NT2/D1 (cell line): ENCODE results near the gene SCLY.

Source experiments
- DNase-seq: peaks from one replicate; pipeline ENCODE4 v3.0.0-alpha.2; 2011; ENCODE audit warnings: low read depth, low spot score
- H3K27me3 ChIP-seq: 2 replicates; pipeline ENCODE4 v1.6.0; 2011; ENCODE audit warnings: mild to moderate bottlenecking; ENCODE audit not compliant: insufficient read length, insufficient read depth
- H3K36me3 ChIP-seq: 2 replicates; pipeline ENCODE4 v1.6.1; 2011; ENCODE audit warnings: mild to moderate bottlenecking, low read length, mixed read lengths; ENCODE audit not compliant: insufficient read depth, insufficient read length
- H3K4me1 ChIP-seq: 2 replicates; pipeline ENCODE4 v1.5.1; 2011; ENCODE audit not compliant: insufficient read depth, insufficient read length
- H3K4me3 ChIP-seq: 2 replicates; pipeline ENCODE4 v1.5.1; 2011; ENCODE audit warnings: low read depth; ENCODE audit not compliant: insufficient read length
- H3K9ac ChIP-seq: 2 replicates; pipeline ENCODE4 v1.6.0; 2011; ENCODE audit warnings: low read depth; ENCODE audit not compliant: insufficient read length
- H3K9me3 ChIP-seq: 2 replicates; pipeline ENCODE4 v1.5.1; 2011; ENCODE audit warnings: mild to moderate bottlenecking, low read length; ENCODE audit not compliant: insufficient read depth
- SUZ12 ChIP-seq: IDR thresholded peaks from 2 replicates; pipeline ENCODE4 v1.6.1; 2011; ENCODE audit not compliant: insufficient read length, insufficient read depth; ENCODE audit errors: extremely low read depth
- YY1 ChIP-seq: IDR thresholded peaks from 2 replicates; pipeline ENCODE4 v1.6.1; 2011; ENCODE audit not compliant: insufficient read length, insufficient read depth
- ZNF274 ChIP-seq: IDR thresholded peaks from 2 replicates; pipeline ENCODE4 v1.6.1; 2011; ENCODE audit warnings: mild to moderate bottlenecking, low read depth, low read length

SCLY gene

DNA sequence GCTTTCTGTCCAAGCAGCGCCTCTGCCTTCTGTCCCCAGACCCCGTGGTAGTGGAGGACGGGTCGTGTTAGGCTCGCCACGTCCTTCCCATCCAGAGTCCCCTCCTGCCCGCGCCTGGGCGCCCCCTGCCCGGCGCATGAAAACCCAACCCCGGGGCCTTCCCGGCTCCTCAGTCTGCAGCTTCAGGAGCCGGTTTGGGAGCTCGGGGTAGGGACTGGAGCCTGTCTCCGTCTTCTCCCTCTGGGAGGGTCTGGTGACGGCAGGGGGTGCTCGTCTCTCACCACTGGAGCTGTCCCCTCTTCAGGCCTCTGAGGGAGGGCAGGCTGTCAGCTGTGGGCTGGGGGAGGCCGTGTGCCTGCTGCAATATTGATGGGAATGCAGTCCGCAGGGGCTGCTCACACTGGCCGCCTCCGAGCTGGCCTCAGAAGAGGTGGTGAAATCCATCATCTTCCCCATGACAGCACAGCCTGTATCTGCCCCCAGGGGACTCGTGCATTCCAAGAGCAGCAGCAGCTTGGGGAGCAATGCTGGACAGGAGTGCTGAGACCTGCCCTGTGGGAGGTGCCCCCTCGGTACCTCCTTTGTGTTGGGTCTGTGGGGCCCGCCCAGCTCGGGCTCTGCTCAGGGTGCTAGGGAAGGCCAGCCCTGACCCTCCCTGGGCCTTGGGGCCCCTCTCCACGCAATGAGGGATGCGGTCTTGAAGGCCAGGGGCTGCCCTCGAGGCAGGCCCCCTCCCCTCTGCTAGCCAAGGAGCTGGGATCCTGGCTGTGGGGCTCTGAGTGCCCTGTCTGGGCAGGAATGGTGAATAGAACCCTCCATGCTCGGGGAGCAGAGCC lies 59.9 kb downstream of the SCLY start:
- no peak overlapping the region for H3K4me3 ChIP-seq
- peaks cover 32% of the 10 kb centered on the region for H3K27me3 ChIP-seq
- H3K4me1 ChIP-seq: peaks cover 21% of the 10 kb centered on the region
- DNase-seq: no peak
- TF ChIP-seq ZNF274: no peak
- TF ChIP-seq YY1: no peak
- no peak for TF ChIP-seq SUZ12
- no peaks in the 10 kb centered on the region for H3K36me3 ChIP-seq
- H3K9ac ChIP-seq: peak overlapping the region; percentile 38
- H3K9me3 ChIP-seq: no peaks in the 10 kb centered on the region

DNA sequence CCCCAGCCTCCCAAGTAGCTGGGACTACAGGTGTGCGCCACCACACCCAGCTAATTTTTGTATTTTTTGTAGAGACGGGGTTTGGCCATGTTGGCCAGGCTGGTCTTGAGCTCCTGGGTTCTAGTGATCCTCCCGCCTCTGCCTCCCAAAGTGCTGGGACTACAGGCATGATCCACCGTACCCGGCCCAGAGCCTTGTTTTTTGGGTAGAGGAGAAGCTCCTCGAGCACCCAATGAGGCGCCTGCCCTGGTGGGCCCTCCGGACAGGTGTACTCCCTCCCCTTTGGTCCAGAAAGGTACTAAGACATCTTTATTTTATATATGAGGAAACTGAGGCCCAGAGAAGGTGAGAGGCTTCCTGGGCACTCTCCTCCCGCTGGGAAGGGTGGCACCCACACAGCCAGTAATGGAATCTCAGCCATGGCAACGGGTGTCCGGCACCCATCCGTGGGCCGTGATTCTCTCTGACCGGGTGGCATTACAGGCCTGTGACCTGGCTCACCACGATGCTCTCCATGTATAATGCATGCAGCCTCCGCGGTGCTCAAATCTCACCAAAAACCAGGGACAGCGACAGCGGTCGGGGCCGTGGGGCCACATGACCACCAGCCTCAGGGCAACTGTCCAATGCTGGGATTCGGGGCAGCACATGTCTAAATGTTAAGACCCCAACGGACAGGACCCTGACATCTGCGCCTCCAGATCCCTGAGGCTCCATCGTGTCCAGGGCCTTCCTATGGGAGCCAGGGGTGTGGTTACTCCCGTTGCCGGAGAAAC lies 60.9 kb downstream of the SCLY start:
- H3K36me3 ChIP-seq: no peaks in the 10 kb centered on the region
- peaks cover 32% of the 10 kb centered on the region for H3K27me3 ChIP-seq
- no peak for TF ChIP-seq ZNF274
- no peak for TF ChIP-seq SUZ12
- no peak for TF ChIP-seq YY1
- no peak overlapping the region for H3K4me3 ChIP-seq
- no peaks in the 10 kb centered on the region for H3K9me3 ChIP-seq
- DNase-seq: no peak
- peaks cover 21% of the 10 kb centered on the region for H3K4me1 ChIP-seq
- no peak overlapping the region for H3K9ac ChIP-seq

DNA sequence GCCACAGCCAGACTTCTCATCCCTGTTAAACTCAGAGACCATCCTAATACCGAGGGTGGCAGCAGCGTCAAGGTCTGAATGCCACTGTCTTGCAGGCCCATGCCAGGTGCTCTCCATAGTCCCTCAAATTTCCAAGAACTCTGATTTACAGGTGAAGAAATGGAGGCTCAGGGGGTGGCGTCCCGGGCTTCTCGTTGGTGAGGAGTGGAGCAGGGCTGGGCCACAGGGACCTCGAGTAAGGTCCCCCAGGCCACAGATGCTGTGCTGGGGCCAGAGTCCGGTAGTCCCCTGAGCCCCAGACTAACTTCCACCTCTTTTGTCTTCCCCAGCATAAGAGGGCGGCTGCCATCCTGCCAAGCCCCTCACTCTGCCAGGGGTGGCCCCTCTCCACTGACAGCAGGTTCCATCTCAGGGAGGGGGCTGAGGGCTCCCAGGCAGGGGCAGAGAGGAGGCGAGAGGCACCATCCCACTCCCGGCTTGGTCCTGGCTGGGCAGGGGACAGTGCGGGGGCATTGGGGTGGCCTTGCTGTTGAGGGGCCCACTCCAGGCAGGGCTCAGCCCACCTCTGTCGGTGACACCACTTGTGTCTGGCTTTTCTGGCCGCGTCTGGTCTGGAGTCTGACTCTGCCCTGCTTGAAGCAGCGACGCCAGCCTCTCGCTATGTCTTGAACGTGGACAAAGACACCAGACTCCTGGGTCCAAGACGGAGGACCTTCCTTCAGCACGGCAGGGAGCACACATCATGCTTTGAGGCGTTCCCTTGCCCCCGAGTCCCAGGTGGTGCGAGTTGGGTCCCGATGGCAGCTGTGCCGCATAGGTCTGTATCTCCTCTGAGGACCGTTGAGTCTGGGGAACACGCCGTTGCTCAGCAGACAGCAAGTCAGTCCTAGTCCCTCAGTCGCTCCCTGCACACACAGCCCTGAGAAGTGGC lies 61.8 kb downstream of the SCLY start:
- no peak for DNase-seq
- peaks cover 25% of the 10 kb centered on the region for H3K4me1 ChIP-seq
- no peak overlapping the region for H3K4me3 ChIP-seq
- H3K27me3 ChIP-seq: peaks cover 25% of the 10 kb centered on the region
- H3K36me3 ChIP-seq: no peaks in the 10 kb centered on the region
- no peak overlapping the region for H3K9ac ChIP-seq
- TF ChIP-seq YY1: no peak
- H3K9me3 ChIP-seq: no peaks in the 10 kb centered on the region

DNA sequence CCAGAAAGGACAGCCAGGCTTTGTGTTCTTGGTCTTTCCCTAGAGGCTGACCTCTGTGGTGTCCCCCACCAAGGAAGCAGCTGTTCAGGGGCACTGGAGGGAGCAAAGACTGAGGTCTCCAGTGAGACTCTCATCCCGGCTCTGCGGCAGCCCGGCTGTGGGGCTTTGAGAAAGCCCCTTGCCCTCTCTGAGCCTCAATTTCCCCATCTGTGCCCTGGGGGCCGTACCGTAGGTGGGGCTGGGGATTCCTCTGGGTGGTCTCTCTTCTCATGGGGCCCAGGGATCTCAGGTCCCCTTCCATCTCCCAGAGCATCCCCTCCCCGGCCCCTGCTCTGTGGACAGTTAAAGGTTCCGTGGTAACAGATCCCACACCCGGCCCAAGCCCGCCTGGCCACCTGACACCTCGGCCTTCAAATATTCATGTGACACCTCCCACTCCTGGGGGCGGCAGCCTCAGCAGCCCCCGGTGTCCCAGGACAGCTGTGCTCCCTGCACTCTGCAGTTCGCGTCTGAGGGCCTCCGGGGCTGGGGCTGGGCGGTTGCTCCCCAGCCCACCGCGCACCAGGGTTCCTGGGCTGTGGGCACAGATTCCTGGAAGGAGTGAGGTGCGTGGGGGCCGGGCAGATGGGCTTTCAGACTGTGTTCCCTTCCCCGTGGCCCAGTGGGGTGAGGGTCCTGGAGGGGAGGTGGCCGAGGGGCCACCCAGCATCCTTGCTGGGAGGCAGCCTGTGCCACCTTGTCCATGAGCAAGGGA lies 62.6 kb downstream of the SCLY start:
- no peak for DNase-seq
- H3K9me3 ChIP-seq: no peaks in the 10 kb centered on the region
- H3K9ac ChIP-seq: no peak overlapping the region
- TF ChIP-seq ZNF274 (no peak), YY1 (no peak), SUZ12 (no peak)
- no peak overlapping the region for H3K4me3 ChIP-seq
- H3K4me1 ChIP-seq: peaks cover 30% of the 10 kb centered on the region
- H3K36me3 ChIP-seq: no peaks in the 10 kb centered on the region
- H3K27me3 ChIP-seq: peaks cover 17% of the 10 kb centered on the region

DNA sequence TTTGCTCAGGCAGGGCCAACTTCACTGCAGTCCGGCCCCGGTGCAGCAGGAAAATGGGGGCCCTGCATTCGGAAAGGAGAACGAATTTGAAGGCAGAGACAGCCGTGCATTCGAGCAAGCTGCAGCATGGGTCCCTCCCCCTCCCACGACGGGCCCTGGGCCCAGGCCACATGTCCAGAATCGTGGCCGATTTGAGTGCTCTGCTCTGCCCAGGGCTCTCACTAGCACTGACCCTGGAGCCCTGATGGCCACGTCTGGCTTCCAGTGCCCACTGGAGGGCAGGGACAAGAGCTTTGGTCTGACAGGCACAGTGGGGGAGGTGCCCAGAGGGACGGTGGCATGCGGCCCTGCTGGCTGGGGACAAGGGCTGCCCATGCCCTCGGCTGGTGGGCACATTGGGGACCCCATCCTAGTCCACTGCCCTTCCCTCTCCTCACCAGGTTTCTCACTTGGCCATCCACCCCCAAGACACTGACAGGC lies 63.2 kb downstream of the SCLY start:
- H3K36me3 ChIP-seq: no peaks in the 10 kb centered on the region
- no peak overlapping the region for H3K4me3 ChIP-seq
- H3K4me1 ChIP-seq: peaks cover 30% of the 10 kb centered on the region
- TF ChIP-seq YY1 (no peak), SUZ12 (no peak), ZNF274 (no peak)
- no peaks in the 10 kb centered on the region for H3K9me3 ChIP-seq
- DNase-seq: no peak
- H3K27me3 ChIP-seq: peaks cover 11% of the 10 kb centered on the region
- H3K9ac ChIP-seq: no peak overlapping the region

DNA sequence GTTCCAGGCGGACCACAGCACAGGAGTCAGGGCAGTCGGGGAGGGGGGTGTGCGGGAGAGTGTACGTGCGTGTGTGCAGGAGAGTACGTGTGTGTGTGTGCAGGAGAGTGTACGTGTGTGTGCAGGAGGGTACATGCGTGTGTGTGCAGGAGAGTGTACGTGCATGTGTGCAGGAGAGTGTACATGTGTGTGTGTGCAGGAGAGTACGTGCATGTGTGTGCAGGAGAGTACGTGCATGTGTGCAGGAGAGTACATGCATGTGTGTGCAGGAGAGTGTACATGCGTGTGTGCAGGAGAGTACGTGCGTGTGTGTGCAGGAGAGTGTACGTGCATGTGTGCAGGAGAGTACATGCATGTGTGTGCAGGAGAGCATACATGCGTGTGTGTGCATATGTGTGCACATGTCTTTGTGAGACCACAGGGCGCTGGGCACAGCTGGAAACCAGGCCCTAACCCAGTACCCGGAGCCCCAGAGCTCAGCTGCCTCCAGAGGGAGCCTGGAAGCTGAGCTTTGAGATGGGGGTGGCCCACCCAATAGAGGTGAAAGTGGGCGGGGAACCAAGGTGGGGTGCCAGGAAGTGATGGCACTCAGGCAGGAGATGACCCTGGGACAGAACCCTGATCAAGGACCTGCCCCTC lies 63.8 kb downstream of the SCLY start:
- Histone ChIP-seq H3K36me3 (no peaks in the 10 kb centered on the region), H3K27me3 (peaks cover 5% of the 10 kb centered on the region), H3K4me1 (peaks cover 28% of the 10 kb centered on the region), H3K4me3 (no peak overlapping the region), H3K9me3 (no peaks in the 10 kb centered on the region), H3K9ac (no peak overlapping the region)
- TF ChIP-seq YY1 (no peak), ZNF274 (no peak), SUZ12 (no peak)
- DNase-seq: no peak
